ENCODE measurements around the gene BZW1. TPM values are rescaled to one million over a fixed set of nuclear protein-coding genes. Genes with fewer than 3 reads are reported as not detected.
A peak's percentile ranks its signal among the peaks of the same experiment; 100 is the strongest.

The BZW1 gene
- total RNA-seq, 1 donor from 2014 or later, result 128 TPM

DNA sequence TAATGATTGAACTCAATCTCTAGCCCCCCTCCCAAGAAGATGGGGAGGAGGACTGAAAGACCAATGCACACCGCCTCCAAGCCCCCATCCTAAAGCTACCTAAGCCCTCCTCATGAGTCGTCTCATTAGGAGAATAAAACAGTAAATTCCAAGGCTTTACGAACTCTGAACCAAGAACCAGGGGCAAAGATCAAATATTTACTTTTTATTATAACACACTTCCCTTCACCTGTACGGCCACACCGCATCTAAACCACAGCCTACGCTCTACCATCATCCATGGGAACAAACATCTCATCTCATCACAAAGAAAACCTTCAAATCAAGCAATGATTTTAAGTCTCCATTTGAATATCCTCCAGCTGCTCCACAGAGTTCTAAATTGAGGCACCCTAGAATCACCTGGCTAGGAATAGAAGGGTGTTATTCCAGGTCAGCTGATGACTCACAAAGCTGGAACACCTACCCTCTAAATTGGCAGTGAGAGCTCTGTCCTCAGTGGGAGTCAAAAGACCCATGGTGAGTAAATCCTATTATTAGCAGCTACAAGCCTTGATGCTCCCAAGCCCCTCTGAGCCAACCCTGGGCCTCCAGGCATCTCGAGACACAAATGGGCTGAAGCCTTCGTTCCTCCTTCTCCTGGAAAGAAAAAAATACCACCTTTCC, 45.6 kb upstream of the BZW1 start:
- H3K27ac ChIP-seq, result no peak overlapping the region
- no peak overlapping the region for H3K4me3 ChIP-seq
- intact Hi-C loops (cut with DNase I), result no loop called here

DNA sequence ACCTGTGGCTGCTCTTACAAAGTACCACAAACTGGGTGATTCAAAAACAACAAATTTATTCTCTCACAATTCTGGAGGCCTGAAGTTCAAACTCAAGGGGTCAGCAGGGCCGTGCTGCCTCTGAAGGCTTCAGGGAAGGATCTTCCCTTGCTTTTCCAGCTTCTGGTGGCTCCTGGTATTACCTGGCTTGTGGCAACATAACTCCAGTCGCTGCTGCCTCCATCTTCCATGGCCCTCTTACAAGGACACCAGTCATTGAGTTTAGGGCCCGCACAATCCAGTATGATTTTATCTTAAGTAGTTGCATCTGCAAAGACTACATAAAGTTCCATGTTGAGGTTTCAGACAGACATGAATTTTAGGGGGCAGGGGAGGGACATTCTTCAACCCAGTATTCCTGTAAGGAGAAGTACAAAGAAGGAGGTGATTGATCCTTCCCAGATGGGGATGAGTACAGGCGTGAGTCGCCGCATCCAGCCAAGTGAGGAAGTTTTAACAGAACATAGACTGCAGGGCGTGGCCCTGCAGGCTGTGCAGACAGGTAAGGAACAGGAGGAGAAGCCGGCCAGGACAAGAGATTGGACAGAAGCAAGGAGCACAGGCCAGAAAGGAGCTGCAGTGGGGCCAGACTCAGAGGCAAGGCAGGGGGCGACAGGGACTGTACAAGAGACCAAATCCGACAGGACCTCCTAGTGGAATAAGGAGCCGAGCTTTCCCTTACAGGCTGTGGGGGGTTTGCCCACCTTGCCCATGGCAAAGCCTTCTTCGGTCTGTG, 44.4 kb upstream of the BZW1 start:
- H3K9me3 ChIP-seq, result no peaks in the 10 kb centered on the region
- no peak for TF ChIP-seq POLR2AphosphoS5 (IDR thresholded peaks at IDR 0.05; ENCODE audit: insufficient read depth in 1 of 2, low read depth in 1 of 2)
- TF ChIP-seq, protein P1, sequence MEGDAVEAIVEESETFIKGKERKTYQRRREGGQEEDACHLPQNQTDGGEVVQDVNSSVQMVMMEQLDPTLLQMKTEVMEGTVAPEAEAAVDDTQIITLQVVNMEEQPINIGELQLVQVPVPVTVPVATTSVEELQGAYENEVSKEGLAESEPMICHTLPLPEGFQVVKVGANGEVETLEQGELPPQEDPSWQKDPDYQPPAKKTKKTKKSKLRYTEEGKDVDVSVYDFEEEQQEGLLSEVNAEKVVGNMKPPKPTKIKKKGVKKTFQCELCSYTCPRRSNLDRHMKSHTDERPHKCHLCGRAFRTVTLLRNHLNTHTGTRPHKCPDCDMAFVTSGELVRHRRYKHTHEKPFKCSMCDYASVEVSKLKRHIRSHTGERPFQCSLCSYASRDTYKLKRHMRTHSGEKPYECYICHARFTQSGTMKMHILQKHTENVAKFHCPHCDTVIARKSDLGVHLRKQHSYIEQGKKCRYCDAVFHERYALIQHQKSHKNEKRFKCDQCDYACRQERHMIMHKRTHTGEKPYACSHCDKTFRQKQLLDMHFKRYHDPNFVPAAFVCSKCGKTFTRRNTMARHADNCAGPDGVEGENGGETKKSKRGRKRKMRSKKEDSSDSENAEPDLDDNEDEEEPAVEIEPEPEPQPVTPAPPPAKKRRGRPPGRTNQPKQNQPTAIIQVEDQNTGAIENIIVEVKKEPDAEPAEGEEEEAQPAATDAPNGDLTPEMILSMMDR (IDR thresholded peaks at IDR 0.05), result no peak
- TF ChIP-seq POLR2A (IDR thresholded peaks at IDR 0.05), result no peak
- intact Hi-C loops (cut with DNase I), result no loop called here
- H3K36me3 ChIP-seq, result no peaks in the 10 kb centered on the region
- no peaks in the 10 kb centered on the region for H3K4me1 ChIP-seq
- no peak overlapping the region for H3K27ac ChIP-seq
- H3K27me3 ChIP-seq, result no peaks in the 10 kb centered on the region
- H3K4me3 ChIP-seq, result no peak overlapping the region
- peak in 1 of 2 donors; percentile 60 for DNase-seq (ENCODE audit: extremely low spot score in 2 of 2)

More for the DNA sequence above, 45.6 kb upstream of the BZW1 start:
- DNase-seq (ENCODE audit: extremely low spot score in 2 of 2), result peak in 1 of 2 donors; percentile 54
- TF ChIP-seq POLR2AphosphoS5 (IDR thresholded peaks at IDR 0.05; ENCODE audit: insufficient read depth in 1 of 2, low read depth in 1 of 2) (no peak), POLR2A (IDR thresholded peaks at IDR 0.05) (no peak)
- TF ChIP-seq, protein P1 (IDR thresholded peaks at IDR 0.05), result no peak
- Histone ChIP-seq H3K27me3 (no peaks in the 10 kb centered on the region), H3K4me1 (no peaks in the 10 kb centered on the region), H3K36me3 (no peaks in the 10 kb centered on the region), H3K9me3 (no peaks in the 10 kb centered on the region)

GRCh38 chr2:200770847-200771246, 40.9 kb upstream of the BZW1 start:
- H3K4me3 ChIP-seq, result no peak overlapping the region
- no peak for TF ChIP-seq POLR2A (IDR thresholded peaks at IDR 0.05)
- TF ChIP-seq, protein P1 (IDR thresholded peaks at IDR 0.05), result no peak
- TF ChIP-seq POLR2AphosphoS5 (IDR thresholded peaks at IDR 0.05; ENCODE audit: insufficient read depth in 1 of 2, low read depth in 1 of 2), result no peak

GRCh38 chr2:200772620-200773019, 39.1 kb upstream of the BZW1 start:
- no peak overlapping the region for H3K27ac ChIP-seq
- no peak for DNase-seq (ENCODE audit: extremely low spot score in 2 of 2)
- intact Hi-C loops (cut with DNase I), result no loop called here
- TF ChIP-seq, protein P1 (IDR thresholded peaks at IDR 0.05), result no peak
- TF ChIP-seq POLR2AphosphoS5 (IDR thresholded peaks at IDR 0.05; ENCODE audit: insufficient read depth in 1 of 2, low read depth in 1 of 2) (no peak), POLR2A (IDR thresholded peaks at IDR 0.05) (no peak)
- no peaks in the 10 kb centered on the region for H3K27me3 ChIP-seq
- H3K4me3 ChIP-seq, result no peak overlapping the region
- no peaks in the 10 kb centered on the region for H3K4me1 ChIP-seq
- no peaks in the 10 kb centered on the region for H3K9me3 ChIP-seq
- no peaks in the 10 kb centered on the region for H3K36me3 ChIP-seq

More at GRCh38 chr2:200770847-200771246, 40.9 kb upstream of the BZW1 start:
- no peaks in the 10 kb centered on the region for H3K9me3 ChIP-seq
- intact Hi-C loops (cut with DNase I), result no loop called here
- no peaks in the 10 kb centered on the region for H3K36me3 ChIP-seq
- no peak for DNase-seq (ENCODE audit: extremely low spot score in 2 of 2)
- no peaks in the 10 kb centered on the region for H3K27me3 ChIP-seq
- no peaks in the 10 kb centered on the region for H3K4me1 ChIP-seq
- no peak overlapping the region for H3K27ac ChIP-seq

DNA sequence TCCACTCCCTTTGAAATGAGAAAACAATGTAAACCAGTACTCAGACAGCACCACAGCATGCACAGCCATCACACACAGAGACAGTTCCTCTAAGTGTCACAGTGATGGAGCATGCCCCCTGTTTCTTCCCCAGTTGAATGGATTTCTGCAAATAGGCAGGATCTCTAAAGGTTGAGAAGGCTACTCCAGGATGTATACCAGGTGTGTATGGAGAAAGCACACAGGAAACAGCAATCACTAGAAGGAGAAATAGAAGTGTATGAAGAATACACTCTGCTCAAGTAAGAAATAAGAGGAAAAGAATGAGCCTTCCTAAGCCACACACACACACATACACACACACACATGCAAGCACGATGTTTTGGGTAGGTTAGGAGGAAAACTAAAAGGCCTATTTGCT, 38.6 kb upstream of the BZW1 start:
- no peaks in the 10 kb centered on the region for H3K27me3 ChIP-seq
- no peaks in the 10 kb centered on the region for H3K9me3 ChIP-seq
- H3K36me3 ChIP-seq, result no peaks in the 10 kb centered on the region
- H3K27ac ChIP-seq, result no peak overlapping the region
- TF ChIP-seq, protein P1 (IDR thresholded peaks at IDR 0.05), result no peak
- no peak for TF ChIP-seq POLR2A (IDR thresholded peaks at IDR 0.05)
- no peak for TF ChIP-seq POLR2AphosphoS5 (IDR thresholded peaks at IDR 0.05; ENCODE audit: insufficient read depth in 1 of 2, low read depth in 1 of 2)
- no peaks in the 10 kb centered on the region for H3K4me1 ChIP-seq
- DNase-seq (ENCODE audit: extremely low spot score in 2 of 2), result no peak
- H3K4me3 ChIP-seq, result no peak overlapping the region
- intact Hi-C loops (cut with DNase I), result no loop called here

Data from vagina (tissue), 2 donors.